ENCODE data around the gene FNBP1.

FNBP1 gene

GRCh38 chr9:129908906-129909305, 134.1 kb downstream of the FNBP1 start:
- no peak for TF ChIP-seq CTCF (IDR thresholded peaks at IDR 0.05; ENCODE audit: extremely low read depth, missing control alignments)

GRCh38 chr9:129907201-129907600, 135.8 kb downstream of the FNBP1 start:
- DNase-seq (ENCODE audit: low spot score): no peak
- no peak for TF ChIP-seq CTCF (IDR thresholded peaks at IDR 0.05; ENCODE audit: extremely low read depth, missing control alignments)

More at GRCh38 chr9:129908906-129909305, 134.1 kb downstream of the FNBP1 start:
- DNase-seq (ENCODE audit: low spot score): no peak

- no peak for TF ChIP-seq CTCF (IDR thresholded peaks at IDR 0.05; ENCODE audit: extremely low read depth, missing control alignments)
- no peak for DNase-seq (ENCODE audit: low spot score)
Measured at GRCh38 chr9:129906298-129906697, 136.7 kb downstream of the FNBP1 start.

GRCh38 chr9:129904734-129905133, 138.3 kb downstream of the FNBP1 start:
- no peak for DNase-seq (ENCODE audit: low spot score)
- TF ChIP-seq CTCF (IDR thresholded peaks at IDR 0.05; ENCODE audit: extremely low read depth, missing control alignments): no peak

- TF ChIP-seq CTCF (IDR thresholded peaks at IDR 0.05; ENCODE audit: extremely low read depth, missing control alignments): no peak
- DNase-seq (ENCODE audit: low spot score): no peak
Measured at GRCh38 chr9:129902740-129903134, 140.3 kb downstream of the FNBP1 start.

GRCh38 chr9:129901993-129902739, 140.8 kb downstream of the FNBP1 start:
- no peak for TF ChIP-seq CTCF (IDR thresholded peaks at IDR 0.05; ENCODE audit: extremely low read depth, missing control alignments)
- DNase-seq (ENCODE audit: low spot score): no peak

GRCh38 chr9:129900263-129901027, 142.5 kb downstream of the FNBP1 start:
- peak; percentile 77 for DNase-seq (ENCODE audit: low spot score)
- no peak for TF ChIP-seq CTCF (IDR thresholded peaks at IDR 0.05; ENCODE audit: extremely low read depth, missing control alignments)

All from GM20000 (cell line).